GM12878 (cell line): Measurements from ENCODE around the gene COTL1. TPM values are rescaled to one million over a fixed set of nuclear protein-coding genes. Genes with fewer than 3 reads are reported as not detected.
A peak's percentile ranks its signal among the peaks of the same experiment; 100 is the strongest.

Source experiments
- ASH2L ChIP-seq: fragments of 300-600, 200-600 bp; sonication (generic); IDR thresholded peaks from 2 replicates; pipeline ENCODE4 v1.6.1; 2017; ENCODE audit warnings: low read depth, mild to moderate bottlenecking, borderline replicate concordance
- ATF2 ChIP-seq: IDR thresholded peaks from 2 replicates; pipeline ENCODE4 v1.6.1; 2012; ENCODE audit warnings: low read length, inconsistent platforms
- ATF7 ChIP-seq: fragments of 450-650 bp; IDR thresholded peaks from 2 replicates; pipeline ENCODE4 v1.6.1; 2016; ENCODE audit warnings: low read depth, mild to moderate bottlenecking
- CBX3 ChIP-seq: fragments of 200-600 bp; sonication (generic); IDR thresholded peaks from 2 replicates; pipeline ENCODE4 v1.6.1; 2016; ENCODE audit warnings: low read depth, borderline replicate concordance
- E4F1 ChIP-seq: fragments of 450-650 bp; IDR thresholded peaks from 2 replicates; pipeline ENCODE4 v1.6.1; 2018; ENCODE audit warnings: borderline replicate concordance, mild to moderate bottlenecking; ENCODE audit not compliant: partially characterized antibody
- ETV6 ChIP-seq, 2 experiments: fragments of 450-650 bp in 1 of 2; IDR thresholded peaks in 1 of 2; conservative IDR thresholded peaks in 1 of 2; 2 replicates each; pipeline ENCODE4 v1.6.1; 2014; ENCODE audit warnings: antibody characterized with exemption in 1 of 2, borderline replicate concordance in 1 of 2, low read depth in 1 of 2, mild to moderate bottlenecking in 1 of 2, moderate library complexity in 1 of 2
- FOS ChIP-seq: IDR thresholded peaks from 3 replicates; pipeline ENCODE4 v1.6.1; 2011; ENCODE audit warnings: borderline replicate concordance; ENCODE audit not compliant: insufficient read length; ENCODE audit errors: extremely low read depth
- GATAD2B ChIP-seq: fragments of 450-650 bp; conservative IDR thresholded peaks from 2 replicates; pipeline ENCODE4 v1.6.1; 2017; ENCODE audit warnings: low read depth, mild to moderate bottlenecking, moderate library complexity
- NFYB ChIP-seq: IDR thresholded peaks from 2 replicates; pipeline ENCODE4 v1.6.1; 2011; ENCODE audit warnings: low read depth, mild to moderate bottlenecking, low read length, improper control_type of control experiment, moderate library complexity; ENCODE audit not compliant: insufficient read depth
- POLR2A ChIP-seq: IDR thresholded peaks from 2 replicates; pipeline ENCODE4 v1.6.1; 2011; ENCODE audit warnings: low read depth, mild to moderate bottlenecking, low read length
- RAD51 ChIP-seq: fragments of 450-650 bp; IDR thresholded peaks from 2 replicates; pipeline ENCODE4 v1.6.1; 2016; ENCODE audit warnings: moderate library complexity, mild to moderate bottlenecking, inconsistent platforms
- RCOR1 ChIP-seq: conservative IDR thresholded peaks from 2 replicates; pipeline ENCODE4 v1.6.1; 2012; ENCODE audit warnings: low read depth, low read length, improper control_type of control experiment
- RELA ChIP-seq: fragments of 450-650 bp; IDR thresholded peaks from 2 replicates; pipeline ENCODE4 v1.8.0; 2014; ENCODE audit warnings: borderline replicate concordance; ENCODE audit not compliant: partially characterized antibody
- RELB ChIP-seq: fragments of 450-650 bp; IDR thresholded peaks from 2 replicates; pipeline ENCODE4 v1.6.1; 2017; ENCODE audit warnings: low read depth, mild to moderate bottlenecking, moderate library complexity
- SIN3A ChIP-seq: IDR thresholded peaks from 2 replicates; pipeline ENCODE4 v1.6.1; 2012; ENCODE audit warnings: low read depth, low read length, improper control_type of control experiment
- TARDBP ChIP-seq: IDR thresholded peaks from 2 replicates; pipeline ENCODE4 v1.6.1; 2016; ENCODE audit warnings: borderline replicate concordance
- WRNIP1 ChIP-seq: IDR thresholded peaks from 2 replicates; pipeline ENCODE4 v1.6.1; 2011; ENCODE audit warnings: low read depth, low read length, improper control_type of control experiment, borderline replicate concordance
- ZBED1 ChIP-seq: IDR thresholded peaks from 2 replicates; pipeline ENCODE4 v1.6.1; 2016; ENCODE audit warnings: borderline replicate concordance
- ZBTB40 ChIP-seq: fragments of 450-650 bp; IDR thresholded peaks from 2 replicates; pipeline ENCODE4 v1.6.1; 2016; ENCODE audit warnings: mild to moderate bottlenecking, moderate library complexity, borderline replicate concordance
- ZNF207 ChIP-seq: fragments of 450-650 bp; IDR thresholded peaks from 2 replicates; pipeline ENCODE4 v1.6.1; 2014; ENCODE audit warnings: antibody characterized with exemption, mild to moderate bottlenecking, borderline replicate concordance
- polyA plus RNA-seq, 11 experiments: library from polyadenylated mRNA; depleted of rRNA in 4 of 11; unstranded in 6 of 11; stranded (reverse) in 5 of 11; fragments of >200 nt; fragmentation: Nextera tagmentation in 4 of 11; fragmentation: Illumina TruSeq in 1 of 11; extraction: Ambion mirVana in 4 of 11; extraction: Trizol in 1 of 11; gene quantifications; 1 replicate in 1 of 11; 2 replicates in 10 of 11; pipeline versions ENCODE4 v1.2.1 to v1.2.3, GENCODE V29; 2011 to 2016; ENCODE audit warnings: inconsistent platforms in 2 of 11, missing spikeins in 2 of 11, low read depth in 1 of 11
- total RNA-seq, 4 experiments: library from RNA; depleted of rRNA in 3 of 4; stranded (reverse); fragments of >200 nt in 3 of 4; fragmentation: Illumina TruSeq in 1 of 4; extraction: Trizol in 1 of 4; gene quantifications; 2 replicates each; pipeline versions ENCODE4 v1.2.1 to v1.2.3, GENCODE V29; 2013 to 2021

The COTL1 gene
- total and polyA plus RNA-seq, 10 of the 15 experiments (the other 5 are each of a cell fraction or from before 2014, with no cell fraction given): 140 to 894 (median 330) TPM

- TF ChIP-seq RELB (peak; percentile 61), ASH2L (no peak), POLR2A (peak; percentile 66), RCOR1 (no peak), SIN3A (no peak), CBX3 (no peak), ATF2 (no peak), RAD51 (no peak), NFYB (no peak), TARDBP (no peak), GATAD2B (no peak), ZBED1 (no peak), WRNIP1 (no peak), ZNF207 (peak; percentile 71; the same call in 1 of the 2 replicates), ATF7 (peak; percentile 72), ETV6 (conservative IDR thresholded peaks at IDR 0.05 in 1 of 2, IDR thresholded peaks at IDR 0.05 in 1 of 2; ENCODE audit: borderline replicate concordance in 1 of 2, low read depth in 1 of 2) (no peak; a peak in 1 of 4 replicates), FOS (no peak), E4F1 (no peak), ZBTB40 (no peak), RELA (no peak)
These were observed 17.3 kb downstream of the COTL1 start (continued) for GRCh38 chr16:84600343-84601229.
